Muscle layer of colon (tissue), 2 donors: ENCODE data around the gene WASF2.

Experiments
- H3K27ac ChIP-seq: one replicate; pipeline ENCODE4 v1.7.0; 2013; ENCODE audit warnings: low read depth, mild to moderate bottlenecking, low read length, moderate library complexity
- H3K27me3 ChIP-seq, 2 donors: one replicate each; pipeline ENCODE4 v1.7.0; 2013; ENCODE audit warnings: low read length in 2 of 2, mild to moderate bottlenecking in 2 of 2; ENCODE audit not compliant: insufficient read depth in 2 of 2, control insufficient read depth in 1 of 2
- H3K36me3 ChIP-seq: one replicate; pipeline ENCODE4 v1.7.0; 2013; ENCODE audit warnings: mild to moderate bottlenecking, low read length; ENCODE audit not compliant: insufficient read depth
- H3K4me1 ChIP-seq: one replicate; pipeline ENCODE4 v1.7.0; 2013; ENCODE audit warnings: mild to moderate bottlenecking, low read length; ENCODE audit not compliant: insufficient read depth
- H3K4me3 ChIP-seq, 2 donors: one replicate each; pipeline ENCODE4 v1.7.0; 2013; ENCODE audit warnings: low read length in 2 of 2, low read depth in 1 of 2, mild to moderate bottlenecking in 1 of 2, moderate library complexity in 1 of 2
- H3K9ac ChIP-seq: one replicate; pipeline ENCODE4 v1.7.0; 2013; ENCODE audit warnings: low read length
- H3K9me3 ChIP-seq: one replicate; pipeline ENCODE4 v1.7.0; 2013; ENCODE audit warnings: mild to moderate bottlenecking, low read length
- donor health status: abdominal sarcoma.
- donor health status: Adenocarcinoma of cecum.

Gene WASF2

GRCh38 chr1:27361553-27361952 is 128.4 kb downstream of the WASF2 start:
- Histone ChIP-seq H3K4me1 (peaks cover 18% of the 10 kb centered on the region), H3K27me3 (no peaks in the 10 kb centered on the region), H3K9me3 (no peaks in the 10 kb centered on the region), H3K27ac (no peak overlapping the region), H3K4me3 (no peak overlapping the region), H3K9ac (no peak overlapping the region), H3K36me3 (peaks cover 48% of the 10 kb centered on the region)

DNA sequence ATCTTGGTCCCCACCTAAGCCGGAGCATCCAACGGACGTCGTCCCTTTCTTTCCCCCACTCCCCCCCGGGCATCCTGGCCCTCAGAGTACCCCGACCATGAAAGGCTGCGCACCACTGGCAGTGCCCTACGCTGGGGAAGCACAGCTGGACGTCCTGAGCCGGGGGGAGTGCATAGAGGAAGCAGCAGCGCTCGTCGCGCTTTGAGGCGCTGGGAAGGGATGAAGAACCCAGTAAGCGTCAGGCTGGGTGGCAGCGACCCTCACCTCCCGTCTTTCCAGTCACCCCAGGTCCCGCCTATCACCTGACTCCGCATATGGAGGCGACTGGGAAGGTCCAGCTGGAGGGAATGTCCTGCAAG is 128.9 kb downstream of the WASF2 start:
- Histone ChIP-seq H3K27me3 (no peaks in the 10 kb centered on the region), H3K4me1 (peaks cover 18% of the 10 kb centered on the region), H3K36me3 (peaks cover 53% of the 10 kb centered on the region)

DNA sequence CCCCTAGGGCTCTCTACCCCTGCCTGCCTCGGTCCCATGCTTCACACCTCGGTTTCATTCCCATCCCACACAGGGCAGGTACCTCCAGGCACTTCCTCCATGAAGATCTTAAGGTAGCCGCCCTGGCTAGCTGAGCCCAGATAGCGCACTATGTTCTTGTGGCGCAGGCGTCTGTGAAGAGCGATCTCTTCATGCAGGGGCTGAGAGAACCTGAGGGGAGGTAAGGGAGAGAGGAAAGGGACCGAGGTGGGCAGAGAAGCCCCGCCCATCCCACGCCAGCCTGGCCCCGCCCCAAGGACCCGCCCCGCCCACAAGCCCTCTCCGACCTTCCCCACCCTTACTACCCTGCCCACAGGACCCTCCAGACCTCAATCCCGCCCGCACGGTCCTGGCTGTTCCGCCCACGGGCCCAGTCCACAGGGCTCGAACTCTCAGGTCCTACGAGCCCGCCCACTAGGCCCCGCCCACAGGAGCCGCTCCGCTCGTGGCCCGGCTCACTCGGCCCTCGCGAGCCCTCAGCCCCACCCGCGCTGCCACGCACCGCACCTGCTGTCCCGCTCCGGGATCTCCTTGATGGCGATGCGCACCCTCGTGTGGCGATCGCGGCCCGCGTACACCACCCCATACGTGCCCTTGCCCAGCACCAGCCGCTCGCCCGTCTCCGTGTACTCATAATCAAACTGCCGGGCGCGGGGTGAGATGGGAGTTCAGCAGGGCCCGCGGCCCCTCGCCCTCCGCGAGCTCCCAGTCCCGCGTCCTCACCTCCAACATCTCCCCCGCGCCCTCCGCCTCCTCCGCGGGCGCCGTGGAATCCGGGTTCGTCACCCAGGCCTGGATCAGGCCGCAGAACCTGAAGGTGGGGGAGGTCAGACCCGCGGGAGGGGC is 129.6 kb downstream of the WASF2 start:
- Histone ChIP-seq H3K4me1 (peaks cover 18% of the 10 kb centered on the region), H3K27me3 (no peaks in the 10 kb centered on the region), H3K27ac (no peak overlapping the region), H3K4me3 (peak overlapping the region; percentile 11 to 23), H3K36me3 (peaks cover 59% of the 10 kb centered on the region), H3K9me3 (no peaks in the 10 kb centered on the region), H3K9ac (no peak overlapping the region)

More for the DNA sequence above, 128.9 kb downstream of the WASF2 start:
- Histone ChIP-seq H3K9me3 (no peaks in the 10 kb centered on the region), H3K4me3 (no peak overlapping the region), H3K9ac (no peak overlapping the region), H3K27ac (no peak overlapping the region)

DNA sequence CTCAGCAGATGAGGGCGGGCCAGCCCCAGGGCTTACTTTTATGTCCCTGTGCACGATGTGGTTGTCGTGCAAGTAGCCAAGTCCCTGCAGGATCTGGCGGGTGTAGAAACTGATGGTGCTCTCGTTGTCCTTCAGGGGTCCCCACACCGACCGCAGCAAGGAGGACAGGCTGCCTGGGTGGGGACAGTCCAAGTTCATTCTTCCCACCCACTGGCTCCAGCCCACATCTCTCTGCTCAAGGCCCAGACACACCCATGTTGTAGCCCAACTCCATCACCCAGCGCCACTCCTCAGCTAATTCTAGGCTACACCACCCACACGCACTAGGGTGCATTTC is 130.2 kb downstream of the WASF2 start:
- Histone ChIP-seq H3K4me3 (peak overlapping the region in 1 of 2 donors; percentile 23), H3K27me3 (no peaks in the 10 kb centered on the region), H3K27ac (no peak overlapping the region), H3K9me3 (no peaks in the 10 kb centered on the region), H3K4me1 (peaks cover 12% of the 10 kb centered on the region), H3K9ac (no peak overlapping the region), H3K36me3 (peaks cover 61% of the 10 kb centered on the region)

- no peaks in the 10 kb centered on the region for H3K9me3 ChIP-seq
- H3K36me3 ChIP-seq: peaks cover 61% of the 10 kb centered on the region
- H3K4me3 ChIP-seq: no peak overlapping the region
- no peak overlapping the region for H3K9ac ChIP-seq
- H3K4me1 ChIP-seq: peaks cover 5% of the 10 kb centered on the region
- no peak overlapping the region for H3K27ac ChIP-seq
- H3K27me3 ChIP-seq: no peaks in the 10 kb centered on the region
Observed at GRCh38 chr1:27358928-27359313, 131.0 kb downstream of the WASF2 start.

DNA sequence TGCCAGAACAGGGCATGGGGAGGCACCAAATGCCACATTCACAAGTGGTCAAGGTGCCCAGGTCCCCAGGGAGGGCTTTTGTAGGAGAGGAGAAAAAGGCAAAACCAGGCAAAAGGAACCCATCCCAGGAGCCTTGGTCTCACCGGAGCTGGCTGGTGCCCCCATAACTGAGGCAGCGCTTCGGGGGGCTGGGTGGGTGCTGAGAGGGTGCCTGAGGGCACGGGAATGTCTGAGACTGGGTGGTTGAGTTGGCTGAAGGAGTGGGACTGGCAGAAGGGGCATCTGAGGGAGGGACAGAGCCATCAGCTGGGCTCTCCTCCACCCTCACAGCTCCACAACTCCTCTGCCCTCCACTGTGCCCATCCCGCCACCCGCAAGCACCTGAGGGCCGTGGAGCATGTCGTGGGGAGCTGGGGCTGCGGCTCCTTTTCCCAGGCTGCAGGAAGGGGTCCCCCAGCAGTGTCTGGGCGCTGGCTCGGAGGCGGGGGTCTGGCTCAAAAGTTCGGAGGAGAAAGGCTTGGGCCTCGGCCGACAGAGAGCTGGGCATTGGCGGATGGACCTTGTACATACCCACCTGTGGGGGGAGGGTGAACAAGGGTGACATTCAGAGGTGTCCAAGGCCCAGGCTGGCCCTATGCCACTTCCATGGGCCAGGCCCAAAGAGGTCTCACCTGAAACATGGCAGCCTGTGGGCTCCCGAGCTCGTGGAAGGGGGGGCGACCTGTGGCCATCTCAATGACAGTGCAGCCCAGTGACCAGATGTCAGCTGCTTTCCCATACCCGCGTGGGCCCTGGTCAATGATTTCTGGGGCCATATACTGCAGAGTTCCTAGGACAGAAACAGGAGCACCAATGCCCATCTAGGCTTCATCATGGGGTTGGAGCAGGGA is 131.7 kb downstream of the WASF2 start:
- Histone ChIP-seq H3K9ac (no peak overlapping the region), H3K27me3 (no peaks in the 10 kb centered on the region), H3K9me3 (no peaks in the 10 kb centered on the region), H3K36me3 (peaks cover 56% of the 10 kb centered on the region), H3K4me1 (peaks cover 5% of the 10 kb centered on the region), H3K4me3 (no peak overlapping the region), H3K27ac (no peak overlapping the region)

DNA sequence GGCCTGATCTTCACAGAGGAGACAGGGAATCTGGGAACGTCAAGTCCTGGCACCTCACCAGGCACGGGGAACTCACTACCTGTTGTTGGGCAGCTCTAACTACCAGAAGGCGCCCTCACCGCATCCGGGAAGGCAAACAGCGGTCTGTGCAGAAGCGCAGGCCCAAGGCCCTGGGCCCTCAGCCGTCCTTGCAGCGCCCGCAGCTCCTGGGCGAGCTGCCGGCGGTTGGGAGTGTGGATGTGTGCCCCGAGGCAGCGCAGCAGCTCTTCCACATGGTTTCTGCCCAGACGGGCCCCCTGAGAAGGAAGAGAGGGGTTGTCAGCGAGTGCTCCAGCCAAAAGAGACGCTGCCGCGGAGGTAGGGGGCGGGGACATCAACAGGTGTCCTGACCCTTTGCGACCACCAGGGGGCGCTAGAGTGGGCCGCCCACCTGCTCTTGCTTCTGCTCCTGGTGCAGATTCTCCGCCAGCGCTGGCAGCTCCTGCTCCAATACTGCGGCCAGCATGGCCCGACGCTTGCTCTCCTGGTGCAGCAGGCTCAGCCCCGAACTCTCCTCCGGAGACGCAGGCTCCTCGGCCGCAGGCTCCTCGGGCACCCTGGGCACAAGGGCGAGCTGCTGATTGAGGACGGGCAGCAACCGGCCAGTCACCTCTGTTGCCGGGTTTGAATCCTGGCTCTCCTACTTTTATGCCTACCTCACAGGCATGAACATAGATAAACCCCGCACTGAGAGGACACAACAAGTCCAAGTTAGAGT is 132.5 kb downstream of the WASF2 start:
- peaks cover 48% of the 10 kb centered on the region for H3K36me3 ChIP-seq
- H3K4me1 ChIP-seq: peaks cover 5% of the 10 kb centered on the region
- peak overlapping the region; percentile 27 for H3K27ac ChIP-seq
- H3K27me3 ChIP-seq: no peaks in the 10 kb centered on the region
- no peak overlapping the region for H3K9ac ChIP-seq
- peak overlapping the region in 1 of 2 donors; percentile 43 for H3K4me3 ChIP-seq
- no peaks in the 10 kb centered on the region for H3K9me3 ChIP-seq

DNA sequence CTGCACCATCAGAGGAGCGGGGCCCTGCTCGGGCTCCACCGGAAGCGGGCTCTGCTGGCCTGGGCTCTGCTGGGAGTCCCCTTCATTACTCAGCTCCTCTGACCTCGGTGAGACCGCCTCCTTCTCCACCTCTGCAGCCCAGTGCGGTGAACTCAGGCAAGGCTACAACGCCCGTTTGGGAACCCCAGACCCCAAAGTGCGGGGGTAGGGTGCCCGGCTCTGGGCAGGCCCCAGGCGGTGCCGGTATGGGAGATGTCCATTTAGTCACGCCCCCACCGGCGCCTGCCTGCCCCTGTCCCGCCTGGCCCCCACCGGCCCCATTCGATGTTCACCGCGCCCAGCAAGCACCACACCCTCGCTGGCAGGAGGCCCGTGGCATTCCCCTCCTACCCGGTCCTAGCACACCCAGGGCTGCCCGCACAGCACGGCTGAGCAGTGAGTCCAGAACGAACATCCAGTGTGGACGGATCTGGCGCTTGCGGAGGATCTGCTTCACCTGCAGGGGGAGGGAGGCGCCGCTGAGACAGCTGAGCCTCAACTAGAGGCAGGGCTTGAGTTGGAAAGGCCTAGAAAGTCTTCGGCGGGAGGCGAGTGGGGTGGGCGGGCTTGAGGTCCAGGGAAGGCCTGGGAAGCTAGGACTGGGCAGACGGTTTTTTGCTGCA is 133.2 kb downstream of the WASF2 start:
- Histone ChIP-seq H3K9ac (no peak overlapping the region), H3K36me3 (peaks cover 41% of the 10 kb centered on the region), H3K27me3 (no peaks in the 10 kb centered on the region), H3K27ac (no peak overlapping the region), H3K4me3 (peak overlapping the region in 1 of 2 donors; percentile 43), H3K4me1 (peaks cover 5% of the 10 kb centered on the region), H3K9me3 (no peaks in the 10 kb centered on the region)

GRCh38 chr1:27356277-27356618 is 133.7 kb downstream of the WASF2 start:
- H3K27ac ChIP-seq: no peak overlapping the region
- H3K27me3 ChIP-seq: peaks cover 0 to 2% of the 10 kb centered on the region in 2 donors
- H3K9ac ChIP-seq: no peak overlapping the region
- H3K4me1 ChIP-seq: peaks cover 5% of the 10 kb centered on the region
- H3K4me3 ChIP-seq: no peak overlapping the region
- no peaks in the 10 kb centered on the region for H3K9me3 ChIP-seq
- peaks cover 36% of the 10 kb centered on the region for H3K36me3 ChIP-seq

- H3K27ac ChIP-seq: no peak overlapping the region
- H3K36me3 ChIP-seq: peaks cover 31% of the 10 kb centered on the region
- H3K4me1 ChIP-seq: peaks cover 5% of the 10 kb centered on the region
- H3K27me3 ChIP-seq: peaks cover 0 to 8% of the 10 kb centered on the region in 2 donors
- no peaks in the 10 kb centered on the region for H3K9me3 ChIP-seq
- no peak overlapping the region for H3K9ac ChIP-seq
- no peak overlapping the region for H3K4me3 ChIP-seq
Observed at GRCh38 chr1:27355683-27356082, 134.3 kb downstream of the WASF2 start.
